Mammary epithelial cell (primary cell): ENCODE results near the gene NHERF1.

Source experiments
- EZH2 ChIP-seq: IDR thresholded peaks from 2 replicates; pipeline ENCODE4 v1.6.1; 2012; ENCODE audit warnings: low read length, inconsistent platforms, borderline replicate concordance
- TF ChIP-seq, protein P1 (sequence below), 2 donors: IDR thresholded peaks in 1 of 2; conservative IDR thresholded peaks in 1 of 2; 2 replicates each; pipeline ENCODE4 v1.5.1; 2011 to 2012; ENCODE audit warnings: inconsistent platforms in 2 of 2, low read length in 2 of 2, mild to moderate bottlenecking in 2 of 2, control low read depth in 1 of 2, low read depth in 1 of 2; ENCODE audit not compliant: insufficient read depth in 1 of 2; ENCODE audit errors: extremely low read depth in 1 of 2

DNA sequence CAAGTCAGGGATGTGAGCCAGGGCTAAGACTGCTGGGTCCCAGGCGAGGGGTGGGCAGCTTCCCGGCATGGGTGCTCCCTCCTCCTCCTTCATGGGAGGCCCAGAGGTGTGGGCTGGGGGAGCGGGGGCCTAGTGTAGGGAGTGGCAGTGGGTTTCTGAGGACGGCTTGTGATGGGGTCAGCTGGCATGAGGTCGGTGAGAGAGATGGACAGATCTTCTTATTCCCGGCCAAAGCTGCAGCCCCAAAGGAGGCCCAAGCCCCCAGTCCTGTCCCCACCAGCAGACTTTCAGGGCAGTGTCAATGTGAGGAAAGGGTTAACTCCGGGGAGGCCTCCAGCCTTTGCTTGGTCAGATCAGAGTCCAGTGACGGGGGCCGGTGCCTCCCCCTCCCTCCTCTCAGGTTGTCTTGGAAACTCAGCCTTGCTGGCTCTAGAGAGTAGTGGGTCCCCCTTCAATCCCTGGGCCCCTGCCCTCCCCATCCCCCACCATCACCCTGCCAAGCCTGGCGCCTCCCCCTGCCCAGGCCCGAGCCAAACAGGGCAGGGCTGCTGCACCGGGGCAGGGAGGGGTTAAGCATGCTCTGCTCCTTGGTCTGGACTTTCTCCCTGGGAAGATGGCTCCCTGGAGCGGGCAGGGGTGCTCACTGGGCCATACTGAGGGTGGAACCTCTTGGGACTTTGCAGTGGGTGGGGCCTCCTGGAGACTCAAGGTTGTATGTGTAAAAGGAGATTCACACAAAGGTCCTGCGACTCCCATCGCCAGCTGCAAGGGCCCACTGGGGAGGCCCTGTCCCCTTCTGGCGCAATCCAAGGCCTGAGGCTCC lies 15.3 kb downstream of the NHERF1 start:
- no peak for TF ChIP-seq EZH2
- TF ChIP-seq, protein P1, sequence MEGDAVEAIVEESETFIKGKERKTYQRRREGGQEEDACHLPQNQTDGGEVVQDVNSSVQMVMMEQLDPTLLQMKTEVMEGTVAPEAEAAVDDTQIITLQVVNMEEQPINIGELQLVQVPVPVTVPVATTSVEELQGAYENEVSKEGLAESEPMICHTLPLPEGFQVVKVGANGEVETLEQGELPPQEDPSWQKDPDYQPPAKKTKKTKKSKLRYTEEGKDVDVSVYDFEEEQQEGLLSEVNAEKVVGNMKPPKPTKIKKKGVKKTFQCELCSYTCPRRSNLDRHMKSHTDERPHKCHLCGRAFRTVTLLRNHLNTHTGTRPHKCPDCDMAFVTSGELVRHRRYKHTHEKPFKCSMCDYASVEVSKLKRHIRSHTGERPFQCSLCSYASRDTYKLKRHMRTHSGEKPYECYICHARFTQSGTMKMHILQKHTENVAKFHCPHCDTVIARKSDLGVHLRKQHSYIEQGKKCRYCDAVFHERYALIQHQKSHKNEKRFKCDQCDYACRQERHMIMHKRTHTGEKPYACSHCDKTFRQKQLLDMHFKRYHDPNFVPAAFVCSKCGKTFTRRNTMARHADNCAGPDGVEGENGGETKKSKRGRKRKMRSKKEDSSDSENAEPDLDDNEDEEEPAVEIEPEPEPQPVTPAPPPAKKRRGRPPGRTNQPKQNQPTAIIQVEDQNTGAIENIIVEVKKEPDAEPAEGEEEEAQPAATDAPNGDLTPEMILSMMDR (conservative IDR thresholded peaks at IDR 0.05 in 1 of 2, IDR thresholded peaks at IDR 0.05 in 1 of 2; ENCODE audit: extremely low read depth in 1 of 2, insufficient read depth in 1 of 2, low read depth in 1 of 2, low read length in 2 of 2) = no peak
